Mesendoderm (in vitro differentiated cells): ENCODE measurements around the gene SLC12A7.

Experiments used
- DNase-seq: peaks from one replicate; pipeline ENCODE4 v3.0.0; 2013
- H2AK5ac ChIP-seq: 2 replicates; pipeline ENCODE4 v1.6.1; 2013; ENCODE audit warnings: low read length, inconsistent platforms
- H2BK120ac ChIP-seq: 2 replicates; pipeline ENCODE4 v1.6.1; 2013; ENCODE audit warnings: low read depth, mild to moderate bottlenecking, low read length, moderate library complexity, mixed read lengths
- H2BK15ac ChIP-seq: replicated peaks from 2 replicates; pipeline ENCODE4 v1.6.1; 2013; ENCODE audit warnings: low read depth, mild to moderate bottlenecking, moderate library complexity
- H2BK5ac ChIP-seq: 2 replicates; pipeline ENCODE4 v1.6.1; 2013; ENCODE audit warnings: low read length, inconsistent platforms
- H3K18ac ChIP-seq: 2 replicates; pipeline ENCODE4 v1.6.1; 2013; ENCODE audit warnings: mild to moderate bottlenecking, low read length, mixed read lengths
- H3K23ac ChIP-seq: one replicate; pipeline ENCODE4 v1.6.1; 2013; ENCODE audit warnings: low read length
- H3K27ac ChIP-seq: 2 replicates; pipeline ENCODE4 v1.5.1; 2013; ENCODE audit warnings: low read depth, mild to moderate bottlenecking, inconsistent platforms, low read length, moderate library complexity
- H3K27me3 ChIP-seq: 2 replicates; pipeline ENCODE4 v1.6.1; 2013; ENCODE audit warnings: low read length, control low read depth, mild to moderate bottlenecking, inconsistent platforms; ENCODE audit not compliant: insufficient read depth, poor library complexity
- H3K36me3 ChIP-seq: 2 replicates; pipeline ENCODE4 v1.6.1; 2013; ENCODE audit warnings: low read length, inconsistent platforms; ENCODE audit not compliant: control insufficient read depth, insufficient read depth
- H3K4ac ChIP-seq: one replicate; pipeline ENCODE4 v1.6.1; 2013; ENCODE audit warnings: low read depth, mild to moderate bottlenecking, low read length, moderate library complexity
- H3K4me1 ChIP-seq: 2 replicates; pipeline ENCODE4 v1.6.1; 2013; ENCODE audit warnings: low read depth, low read length, inconsistent platforms; ENCODE audit not compliant: control insufficient read depth
- H3K4me2 ChIP-seq: 2 replicates; pipeline ENCODE4 v1.6.1; 2013; ENCODE audit warnings: low read length
- H3K4me3 ChIP-seq: 2 replicates; pipeline ENCODE4 v1.5.1; 2013; ENCODE audit warnings: mild to moderate bottlenecking, low read length
- H3K56ac ChIP-seq: one replicate; pipeline ENCODE4 v1.6.1; 2013; ENCODE audit warnings: low read length
- H3K79me1 ChIP-seq: 2 replicates; pipeline ENCODE4 v1.6.1; 2013; ENCODE audit warnings: low read length, inconsistent platforms
- H3K79me2 ChIP-seq: 2 replicates; pipeline ENCODE4 v1.6.1; 2013; ENCODE audit warnings: mild to moderate bottlenecking, low read length; ENCODE audit not compliant: control insufficient read depth, insufficient read depth
- H3K9ac ChIP-seq: 2 replicates; pipeline ENCODE4 v1.6.1; 2013; ENCODE audit warnings: low read length, inconsistent platforms
- H4K5ac ChIP-seq: one replicate; pipeline ENCODE4 v1.6.1; 2013; ENCODE audit warnings: low read length
- H4K8ac ChIP-seq: one replicate; pipeline ENCODE4 v1.6.1; 2013; ENCODE audit warnings: low read depth, mild to moderate bottlenecking, control low read depth, low read length, moderate library complexity
- WGBS: extraction: QIAGEN DNeasy Blood & Tissue Kit; methylation state at CpG from one replicate; pipeline ENCODE4 v1.1.7; 2013; ENCODE audit warnings: low lambda C conversion rate, missing lambda C conversion rate; ENCODE audit not compliant: insufficient coverage; ENCODE audit errors: extremely low coverage; 5-methylcytosine and 5-hydroxymethylcytosine counted together

The SLC12A7 gene

GRCh38 chr5:1095990-1096363 lies 15.9 kb downstream of the SLC12A7 start:
- H3K27ac ChIP-seq, result no peak overlapping the region
- no CpG with 5 or more reads among the region's 11 CpGs for WGBS

GRCh38 chr5:1095302-1095989 lies 16.4 kb downstream of the SLC12A7 start:
- Histone ChIP-seq H4K5ac (no peak overlapping the region), H3K27ac (no peak overlapping the region), H2BK5ac (no peak overlapping the region), H2BK15ac (no peak overlapping the region), H3K27me3 (no peaks in the 10 kb centered on the region), H3K4me3 (no peak overlapping the region), H3K18ac (no peak overlapping the region), H3K79me1 (peaks cover 7% of the 10 kb centered on the region), H2AK5ac (no peak overlapping the region), H3K23ac (no peak overlapping the region), H3K56ac (no peak overlapping the region), H2BK120ac (no peak overlapping the region), H3K79me2 (peaks cover 4% of the 10 kb centered on the region), H3K4me1 (peaks cover 2% of the 10 kb centered on the region), H4K8ac (no peak overlapping the region), H3K36me3 (no peaks in the 10 kb centered on the region), H3K9ac (no peak overlapping the region), H3K4me2 (no peak overlapping the region), H3K4ac (no peak overlapping the region)
- whole genome bisulfite sequencing, result no CpG with 5 or more reads among the region's 22 CpGs
- no peak for DNase-seq

More at GRCh38 chr5:1095990-1096363, 15.9 kb downstream of the SLC12A7 start:
- Histone ChIP-seq H3K23ac (no peak overlapping the region), H2BK15ac (no peak overlapping the region), H3K79me2 (peaks cover 5% of the 10 kb centered on the region), H3K18ac (no peak overlapping the region), H3K4me2 (no peak overlapping the region), H3K56ac (no peak overlapping the region), H3K36me3 (no peaks in the 10 kb centered on the region), H3K27me3 (no peaks in the 10 kb centered on the region), H3K4ac (no peak overlapping the region), H3K4me3 (no peak overlapping the region), H3K79me1 (peaks cover 7% of the 10 kb centered on the region), H4K8ac (no peak overlapping the region), H3K4me1 (peaks cover 2% of the 10 kb centered on the region), H3K9ac (no peak overlapping the region), H2BK120ac (no peak overlapping the region), H4K5ac (no peak overlapping the region), H2AK5ac (no peak overlapping the region), H2BK5ac (no peak overlapping the region)
- DNase-seq, result no peak

- no peak overlapping the region for H3K27ac ChIP-seq
- H4K5ac ChIP-seq, result no peak overlapping the region
- no CpG with 5 or more reads among the region's 21 CpGs for WGBS
- no peak overlapping the region for H3K4me2 ChIP-seq
- no peak overlapping the region for H4K8ac ChIP-seq
- no peaks in the 10 kb centered on the region for H3K36me3 ChIP-seq
- H3K18ac ChIP-seq, result no peak overlapping the region
- H3K4me3 ChIP-seq, result no peak overlapping the region
- H3K9ac ChIP-seq, result no peak overlapping the region
- H3K4ac ChIP-seq, result no peak overlapping the region
- DNase-seq, result no peak
- H3K4me1 ChIP-seq, result peaks cover 2% of the 10 kb centered on the region
- no peak overlapping the region for H2BK120ac ChIP-seq
- no peak overlapping the region for H2BK5ac ChIP-seq
- H3K79me2 ChIP-seq, result peaks cover 4% of the 10 kb centered on the region
- no peak overlapping the region for H2AK5ac ChIP-seq
- no peak overlapping the region for H2BK15ac ChIP-seq
- no peaks in the 10 kb centered on the region for H3K27me3 ChIP-seq
- H3K56ac ChIP-seq, result no peak overlapping the region
- peaks cover 7% of the 10 kb centered on the region for H3K79me1 ChIP-seq
- H3K23ac ChIP-seq, result no peak overlapping the region
These were observed 17.1 kb downstream of the SLC12A7 start for GRCh38 chr5:1094670-1095190.

DNA sequence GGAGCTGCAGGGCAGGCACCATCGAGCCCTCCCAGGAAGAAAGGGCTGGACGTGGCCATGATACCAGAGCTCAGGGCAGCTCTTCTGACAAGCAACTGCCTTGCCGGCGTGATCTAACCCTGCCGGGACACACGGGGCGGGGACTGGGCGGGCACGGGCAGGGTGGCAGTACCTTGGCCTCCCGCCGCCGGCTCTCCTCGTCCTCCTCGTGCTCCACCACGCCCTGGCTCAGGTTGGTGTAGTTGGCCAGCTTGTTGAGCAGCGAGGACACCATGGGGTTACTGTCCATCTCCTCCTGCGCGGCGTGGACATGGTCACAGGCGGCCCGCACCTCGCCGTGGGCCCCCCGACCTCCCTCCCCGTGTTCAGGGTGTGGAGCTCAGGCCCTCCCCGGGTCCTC lies 18.5 kb downstream of the SLC12A7 start:
- DNase-seq, result no peak
- no CpG with 5 or more reads among the region's 26 CpGs for WGBS

DNA sequence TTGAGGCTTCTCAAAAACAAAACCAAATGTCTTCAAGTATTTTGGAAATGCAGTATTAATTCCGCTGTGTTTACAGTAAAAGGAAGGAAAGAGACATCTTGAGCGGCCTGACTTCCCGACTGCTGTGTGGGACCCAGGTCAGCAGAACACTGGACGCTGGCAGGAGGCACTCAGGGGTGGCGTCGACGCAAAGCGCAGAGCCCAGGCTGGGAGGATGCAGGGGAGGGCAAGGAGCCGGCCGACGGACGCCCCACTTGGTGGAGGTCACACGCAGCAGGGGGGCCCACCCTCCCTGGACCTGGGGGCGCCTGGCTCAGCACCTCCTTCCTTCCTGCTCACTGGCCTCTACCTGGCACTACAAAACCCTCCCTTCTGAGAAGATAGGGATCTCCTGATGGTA lies 19.7 kb downstream of the SLC12A7 start:
- Histone ChIP-seq H3K27ac (no peak overlapping the region), H3K4me2 (no peak overlapping the region), H4K8ac (no peak overlapping the region), H4K5ac (no peak overlapping the region), H2AK5ac (no peak overlapping the region), H2BK5ac (no peak overlapping the region), H3K27me3 (no peaks in the 10 kb centered on the region), H3K18ac (no peak overlapping the region), H3K4me1 (no peaks in the 10 kb centered on the region), H3K56ac (no peak overlapping the region), H3K4me3 (no peak overlapping the region), H3K79me1 (peaks cover 1% of the 10 kb centered on the region), H3K9ac (no peak overlapping the region), H3K79me2 (no peaks in the 10 kb centered on the region), H3K23ac (no peak overlapping the region), H3K4ac (no peak overlapping the region), H2BK15ac (no peak overlapping the region), H2BK120ac (no peak overlapping the region), H3K36me3 (no peaks in the 10 kb centered on the region)
- no CpG with 5 or more reads among the region's 14 CpGs for WGBS
- DNase-seq, result no peak

More for the DNA sequence above, 18.5 kb downstream of the SLC12A7 start:
- H4K8ac ChIP-seq, result no peak overlapping the region
- H2BK5ac ChIP-seq, result no peak overlapping the region
- no peak overlapping the region for H2BK15ac ChIP-seq
- H4K5ac ChIP-seq, result no peak overlapping the region
- H3K9ac ChIP-seq, result no peak overlapping the region
- H3K18ac ChIP-seq, result no peak overlapping the region
- H3K79me1 ChIP-seq, result peaks cover 3% of the 10 kb centered on the region
- no peak overlapping the region for H3K23ac ChIP-seq
- no peak overlapping the region for H3K4me3 ChIP-seq
- H3K27me3 ChIP-seq, result no peaks in the 10 kb centered on the region
- no peaks in the 10 kb centered on the region for H3K36me3 ChIP-seq
- no peak overlapping the region for H3K56ac ChIP-seq
- H3K79me2 ChIP-seq, result no peaks in the 10 kb centered on the region
- H2AK5ac ChIP-seq, result no peak overlapping the region
- H3K4me1 ChIP-seq, result no peaks in the 10 kb centered on the region
- H3K4me2 ChIP-seq, result no peak overlapping the region
- H3K4ac ChIP-seq, result no peak overlapping the region
- no peak overlapping the region for H2BK120ac ChIP-seq
- no peak overlapping the region for H3K27ac ChIP-seq

GRCh38 chr5:1091632-1092031 lies 20.2 kb downstream of the SLC12A7 start:
- H4K5ac ChIP-seq, result no peak overlapping the region
- H4K8ac ChIP-seq, result no peak overlapping the region
- H3K79me1 ChIP-seq, result peaks cover 1% of the 10 kb centered on the region
- H3K9ac ChIP-seq, result no peak overlapping the region
- H3K18ac ChIP-seq, result no peak overlapping the region
- H3K4me2 ChIP-seq, result no peak overlapping the region
- no peak overlapping the region for H3K56ac ChIP-seq
- H3K23ac ChIP-seq, result no peak overlapping the region
- H3K27ac ChIP-seq, result no peak overlapping the region
- WGBS, result no CpG with 5 or more reads among the region's 23 CpGs
- no peak overlapping the region for H3K4ac ChIP-seq
- no peak overlapping the region for H2BK120ac ChIP-seq
- no peak overlapping the region for H2AK5ac ChIP-seq
- no peaks in the 10 kb centered on the region for H3K4me1 ChIP-seq
- H3K36me3 ChIP-seq, result no peaks in the 10 kb centered on the region
- DNase-seq, result no peak
- no peaks in the 10 kb centered on the region for H3K79me2 ChIP-seq
- no peaks in the 10 kb centered on the region for H3K27me3 ChIP-seq
- H2BK5ac ChIP-seq, result no peak overlapping the region
- no peak overlapping the region for H2BK15ac ChIP-seq
- H3K4me3 ChIP-seq, result no peak overlapping the region
